ENCODE measurements around the gene STARD3NL.
"Not testable (repeated sequence)": the region's sequence is repeated elsewhere in the genome, so short reads cannot be mapped to it uniquely, and the experiment has no call there.

Gene STARD3NL

DNA sequence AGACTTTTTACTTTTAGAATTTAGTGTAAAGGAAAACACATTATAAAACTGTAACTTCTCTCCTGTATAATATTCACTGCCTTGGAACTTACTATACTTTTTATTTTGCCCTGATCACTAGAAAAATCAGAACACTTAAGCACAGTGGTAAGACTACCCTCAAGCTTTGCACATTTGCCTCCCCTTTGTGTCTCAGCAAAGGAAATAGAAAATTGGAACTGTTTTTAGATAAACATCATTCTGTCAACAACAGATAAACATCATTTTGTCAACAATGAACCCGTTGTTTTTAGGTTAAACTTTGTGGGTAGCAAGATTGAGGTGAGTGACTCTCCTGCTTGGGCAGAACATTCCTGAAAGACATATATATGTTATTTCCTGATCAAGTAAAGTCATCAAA lies 86.6 kb downstream of the STARD3NL start:
- DNase-seq (ENCODE audit: low read depth, low spot score), result not testable (repeated sequence)

DNA sequence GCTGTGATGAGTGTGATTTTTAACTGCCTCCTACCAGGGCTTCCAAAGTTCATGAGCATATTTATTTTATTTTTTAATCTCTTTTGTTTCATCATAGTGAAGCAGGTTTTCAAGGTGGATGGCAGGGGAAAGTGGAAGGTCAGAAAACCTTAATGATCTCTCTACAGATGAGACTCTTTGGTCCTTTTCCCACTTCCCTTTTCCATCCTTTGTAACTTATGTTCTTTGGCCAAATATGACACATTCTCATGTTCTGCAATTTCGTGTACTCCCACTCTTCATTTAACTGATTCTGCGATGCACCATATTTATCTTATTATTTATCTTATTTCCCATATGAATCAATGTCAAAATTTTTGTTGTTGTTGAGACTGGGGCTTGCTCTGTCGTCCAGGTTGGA lies 87.9 kb downstream of the STARD3NL start:
- not testable (repeated sequence) for DNase-seq (ENCODE audit: low read depth, low spot score)

DNA sequence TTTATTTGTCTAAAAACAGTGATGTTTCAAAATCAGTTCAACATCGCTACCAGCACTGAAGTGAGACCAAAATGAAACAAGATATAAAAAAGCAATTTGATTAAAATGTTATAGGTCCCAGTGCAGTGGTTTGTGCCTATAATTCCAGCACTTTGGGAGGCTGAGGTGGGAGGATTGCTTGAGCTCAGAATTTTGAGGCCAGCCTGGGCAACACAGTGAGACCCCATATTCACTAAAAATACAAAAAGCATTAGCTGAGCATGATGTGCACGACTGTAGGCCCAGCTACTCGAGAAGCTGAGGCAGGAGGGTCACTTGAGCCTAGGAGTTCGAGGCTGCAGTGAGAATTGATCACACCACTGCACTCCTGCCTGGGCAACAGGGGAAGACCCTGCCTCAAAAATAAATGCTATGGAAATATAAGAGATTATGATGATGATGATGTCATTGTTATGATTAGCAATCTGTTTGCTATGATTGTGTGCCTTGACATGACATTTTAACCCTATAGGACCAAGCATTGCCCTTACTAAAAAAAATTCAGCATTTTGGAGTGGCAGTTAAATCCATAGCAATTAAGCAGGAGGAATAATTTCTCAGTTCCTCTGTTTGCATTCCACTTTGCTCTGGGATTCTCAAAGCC lies 91.8 kb downstream of the STARD3NL start:
- not testable (repeated sequence) for DNase-seq (ENCODE audit: low read depth, low spot score)

DNA sequence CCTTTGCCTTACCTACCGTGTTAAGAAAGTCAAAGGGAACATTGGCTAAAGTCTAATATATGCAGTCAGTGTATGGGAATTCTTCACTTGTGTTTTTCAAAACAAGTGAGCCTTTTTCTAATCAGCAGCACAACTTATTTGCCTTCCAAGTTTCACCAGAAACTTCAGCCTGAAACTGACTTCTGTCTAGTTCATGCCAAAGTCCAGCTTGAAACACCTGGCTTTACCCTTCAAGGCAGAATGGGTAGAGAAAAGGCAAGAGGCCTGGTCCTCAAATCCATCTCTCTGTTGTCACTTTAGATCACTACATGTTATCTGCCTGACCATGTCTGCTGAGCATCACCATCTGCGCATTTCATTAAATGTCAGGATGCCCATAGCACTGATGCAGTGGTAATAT lies 92.4 kb downstream of the STARD3NL start:
- not testable (repeated sequence) for DNase-seq (ENCODE audit: low read depth, low spot score)

DNA sequence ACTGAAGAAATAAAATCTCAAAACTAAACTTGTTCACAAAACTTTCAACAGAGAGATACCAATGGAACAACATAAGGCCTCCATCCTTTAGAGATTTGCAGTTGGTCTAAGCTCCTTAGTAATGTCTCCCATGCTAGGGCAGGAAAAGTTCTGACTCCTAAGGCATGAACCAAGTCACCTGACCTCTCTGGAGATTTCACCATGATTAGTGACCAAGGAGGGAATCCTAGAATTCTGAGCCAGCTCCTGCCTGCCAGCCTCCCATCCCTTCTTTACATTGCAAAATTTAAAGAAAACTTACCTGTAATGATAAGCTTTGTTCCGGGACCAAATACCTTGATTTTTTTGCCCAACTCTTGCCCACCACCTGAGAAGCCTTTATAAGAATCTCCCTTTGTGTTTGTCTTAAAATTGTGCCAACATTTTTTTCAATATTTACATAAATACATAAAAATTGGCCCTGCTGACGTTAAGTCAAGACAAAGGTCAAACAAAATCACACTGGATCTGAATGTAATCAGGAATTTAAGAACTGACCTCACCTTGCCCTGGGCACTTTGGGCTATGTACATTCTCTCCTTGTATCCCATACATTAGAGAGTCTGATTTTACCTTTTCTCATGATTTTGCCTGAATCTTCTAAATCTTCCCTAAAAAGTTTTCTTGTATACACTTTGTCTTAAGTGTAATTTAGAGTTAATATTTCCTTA lies 95.4 kb downstream of the STARD3NL start, which contains the start of gene TARP:
Gene TARP, minus strand, starts transcription at position 351 of the 710 bp plus-strand sequence.
- no peak for DNase-seq (ENCODE audit: low read depth, low spot score)

DNA sequence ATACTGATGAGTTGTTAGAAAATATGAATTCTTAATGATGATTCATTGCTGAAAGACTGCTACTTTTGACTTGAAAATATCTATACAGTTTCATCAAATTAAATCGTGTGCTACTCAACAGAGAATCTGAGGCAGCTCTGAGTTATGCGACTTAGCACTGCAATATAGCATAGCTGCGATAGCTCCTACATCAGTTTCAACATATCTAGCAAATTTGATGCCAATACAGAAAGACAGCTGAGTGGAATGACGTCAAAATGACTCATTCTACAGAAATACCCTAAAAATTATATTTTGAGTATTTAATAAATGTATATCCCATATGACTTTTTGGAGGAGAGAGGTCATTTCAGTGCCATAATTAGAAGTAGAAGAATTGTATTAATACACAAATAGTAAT lies 96.4 kb downstream of the STARD3NL start:
- DNase-seq (ENCODE audit: low read depth, low spot score), result no peak

DNA sequence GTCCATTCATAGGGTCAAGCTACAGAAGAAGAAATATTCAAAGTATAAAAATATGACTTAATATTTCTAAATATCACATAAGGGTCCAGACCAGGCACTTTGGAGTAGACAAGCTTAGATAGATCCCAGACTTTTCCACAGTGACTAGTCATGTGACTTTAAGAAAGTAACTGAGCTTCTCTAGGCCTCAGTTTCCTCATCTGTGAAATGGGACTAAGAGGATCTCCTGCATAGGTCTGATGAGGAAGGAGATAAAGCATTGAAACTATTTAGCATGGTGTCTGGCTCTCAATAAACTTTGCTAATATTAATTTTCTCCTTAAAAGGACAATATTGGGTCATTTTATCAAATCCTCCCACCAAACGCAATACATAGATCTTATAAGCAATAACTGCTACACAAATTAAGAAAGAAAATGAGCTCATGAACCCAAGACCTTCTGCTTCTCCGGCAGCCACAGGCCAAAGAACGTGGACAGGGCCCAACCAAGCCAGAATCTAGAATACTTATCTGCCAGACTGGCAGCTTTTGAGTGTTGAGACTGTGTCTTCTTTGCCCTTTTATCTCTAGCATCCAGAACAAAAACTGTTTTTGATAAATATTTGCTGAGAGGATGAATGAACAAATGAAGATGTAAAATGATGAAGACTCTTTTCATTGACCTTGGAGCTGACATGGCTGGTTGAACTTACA lies 97.0 kb downstream of the STARD3NL start:
- no peak for DNase-seq (ENCODE audit: low read depth, low spot score)

DNA sequence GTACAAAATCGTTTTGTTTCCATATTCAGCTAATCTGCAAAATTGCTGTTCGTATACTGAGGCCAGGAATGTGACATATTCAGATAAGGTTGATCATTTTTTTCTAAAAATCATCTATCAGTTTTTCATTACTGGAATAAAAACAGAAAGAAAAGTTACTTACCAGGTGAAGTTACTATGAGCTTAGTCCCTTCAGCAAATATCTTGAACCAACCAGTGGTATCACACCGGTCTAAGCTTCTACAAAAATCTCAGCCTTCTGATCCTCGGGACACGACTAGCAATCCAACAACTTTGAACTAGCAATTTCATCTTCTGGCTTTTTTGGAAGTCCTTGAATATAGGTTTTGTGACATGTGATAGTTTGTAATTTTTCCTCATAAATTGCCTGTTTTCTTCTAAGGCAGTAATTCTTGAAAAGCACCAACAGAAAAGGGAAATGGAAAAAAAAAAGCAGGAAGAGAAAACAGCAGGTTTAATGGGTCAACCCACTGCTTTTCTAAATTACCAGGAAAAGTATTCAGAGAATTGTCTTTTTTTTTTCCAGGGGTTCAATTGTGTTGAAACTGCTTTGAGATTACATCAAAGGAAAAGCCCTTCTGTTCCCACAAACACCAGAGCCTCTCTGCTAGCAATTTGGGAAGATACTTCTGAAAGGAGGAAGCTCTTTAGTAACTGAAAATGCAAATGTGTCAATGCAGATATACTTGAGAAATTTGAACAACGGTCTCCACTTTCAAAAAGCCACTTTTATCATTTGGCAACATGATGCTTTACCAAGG lies 98.2 kb downstream of the STARD3NL start:
- no peak for DNase-seq (ENCODE audit: low read depth, low spot score)

DNA sequence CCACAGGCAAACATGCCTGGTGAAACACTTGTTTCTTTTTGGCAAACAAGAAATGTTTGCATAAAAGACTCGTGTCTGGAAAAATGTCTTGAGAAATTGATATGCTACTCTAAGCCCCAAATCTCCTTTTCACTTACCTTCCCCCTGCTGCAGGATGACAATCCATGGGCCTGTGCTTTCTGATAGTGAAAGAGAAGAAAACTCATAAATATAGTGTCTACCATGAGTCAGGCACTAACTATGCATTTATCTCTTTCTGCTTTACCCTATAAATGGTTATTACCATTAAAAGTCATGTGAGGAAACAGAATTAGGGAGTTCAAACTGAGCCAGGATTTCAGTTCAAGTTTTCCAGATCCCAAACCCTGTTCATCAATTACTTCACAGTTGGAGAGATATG lies 102.0 kb downstream of the STARD3NL start:
- no peak for DNase-seq (ENCODE audit: low read depth, low spot score)
